Lung (tissue), 12 donors: ENCODE data around the gene EEPD1. TPM values are rescaled to one million over a fixed set of nuclear protein-coding genes. Genes with fewer than 3 reads are reported as not detected.

Source experiments
- ATAC-seq: fragments of 200-7000 bp; cut with Tn5 transposase; one replicate; pipeline ENCODE4 v1.9.1; 2020; ENCODE audit warnings: moderate number of reproducible peaks; ENCODE audit not compliant: insufficient read depth, low FRiP score
- DNase-seq, 3 donors: peaks; one replicate each; pipeline ENCODE4 v3.0.0-alpha.2; 2013 to 2017
- H3K27ac ChIP-seq, 2 donors: one replicate each; pipeline ENCODE4 v1.5.1; 2013; ENCODE audit warnings: mild to moderate bottlenecking in 2 of 2, moderate library complexity in 2 of 2, control low read depth in 1 of 2, inconsistent platforms in 1 of 2, low read depth in 1 of 2, low read length in 1 of 2
- H3K27me3 ChIP-seq, 3 donors: one replicate each; pipeline ENCODE4 v1.5.1; 2013; ENCODE audit warnings: low read length in 2 of 3; ENCODE audit not compliant: control insufficient read depth in 3 of 3, insufficient read depth in 3 of 3
- H3K36me3 ChIP-seq, 4 donors: one replicate each; pipeline ENCODE4 v1.5.1; 2013; ENCODE audit warnings: low read length in 4 of 4, mild to moderate bottlenecking in 1 of 4, moderate library complexity in 1 of 4; ENCODE audit not compliant: control insufficient read depth in 4 of 4, insufficient read depth in 4 of 4
- H3K4me1 ChIP-seq, 5 donors: one replicate each; pipeline ENCODE4 v1.5.1; 2013; ENCODE audit warnings: low read length in 5 of 5, mild to moderate bottlenecking in 2 of 5, moderate library complexity in 1 of 5; ENCODE audit not compliant: control insufficient read depth in 5 of 5, insufficient read depth in 5 of 5
- H3K4me3 ChIP-seq: one replicate; pipeline ENCODE4 v1.5.1; 2013; ENCODE audit warnings: mild to moderate bottlenecking, control low read depth, moderate library complexity
- H3K9ac ChIP-seq, 2 donors: one replicate each; pipeline ENCODE4 v1.5.1; 2013; ENCODE audit warnings: low read length in 2 of 2, control low read depth in 1 of 2; ENCODE audit not compliant: insufficient read depth in 1 of 2
- H3K9me3 ChIP-seq, 4 donors: one replicate each; pipeline ENCODE4 v1.5.1; 2013; ENCODE audit warnings: low read length in 3 of 4, mild to moderate bottlenecking in 1 of 4, moderate library complexity in 1 of 4; ENCODE audit not compliant: control insufficient read depth in 4 of 4, insufficient read depth in 3 of 4
- CTCF ChIP-seq: IDR thresholded peaks from 2 replicates; pipeline ENCODE4 v1.5.1; 2012; ENCODE audit warnings: mild to moderate bottlenecking; ENCODE audit errors: control extremely low read depth, extremely low read depth
- WGBS, 2 donors: extraction: QIAGEN DNeasy Blood & Tissue Kit; methylation state at CpG; one replicate each; pipeline ENCODE4 v1.1.7; 2013; 5-methylcytosine and 5-hydroxymethylcytosine counted together
- polyA plus RNA-seq, 2 donors: library from polyadenylated mRNA; stranded (reverse); fragments of 200-250 nt; gene quantifications; one replicate each; pipeline ENCODE4 v1.2.1, GENCODE V29; 2013
- total RNA-seq, 2 donors: library from RNA; depleted of rRNA in 1 of 2; stranded (reverse); fragments of >200 nt in 1 of 2; gene quantifications; one replicate each; pipeline ENCODE4 v1.2.1, GENCODE V29; 2014 to 2021
- donor health status: control.
- donor health status: control.
- donor health status: Bipolar disorder and iron deficiency.
- donor health status: healthy.
- donor health status: DM: yes; HTN: yes; CAD: no.

The EEPD1 gene
- total and polyA plus RNA-seq, 4 donors = 5.4 to 15.3 (median 7.9) TPM

GRCh38 chr7:36159618-36160017 is 6.6 kb downstream of the EEPD1 start:
- no peaks in the 10 kb centered on the region for H3K9me3 ChIP-seq
- H3K27ac ChIP-seq = no peak overlapping the region
- DNase-seq = no peak
- no peak overlapping the region for H3K9ac ChIP-seq
- no peak overlapping the region for H3K4me3 ChIP-seq
- peaks cover 0 to 11% (median 2%) of the 10 kb centered on the region in 4 donors for H3K36me3 ChIP-seq
- ATAC-seq = no peak
- H3K4me1 ChIP-seq = peaks cover 8 to 28% (median 17%) of the 10 kb centered on the region in 5 donors
- H3K27me3 ChIP-seq = no peaks in the 10 kb centered on the region
- TF ChIP-seq CTCF = no peak
- 43 to 65% methylated on average over 3 of the region's 3 CpGs for WGBS, 2 donors

- no peak for DNase-seq
- Histone ChIP-seq H3K27ac (no peak overlapping the region), H3K27me3 (no peaks in the 10 kb centered on the region), H3K4me1 (peaks cover 2 to 28% (median 11%) of the 10 kb centered on the region in 5 donors), H3K36me3 (peaks cover 0 to 8% (median 0%) of the 10 kb centered on the region in 4 donors), H3K9me3 (no peaks in the 10 kb centered on the region), H3K9ac (no peak overlapping the region), H3K4me3 (no peak overlapping the region)
- ATAC-seq = no peak
- WGBS, 2 donors = 71 to 72% methylated on average over 4 to 5 of the region's 5 CpGs
- no peak for TF ChIP-seq CTCF
These were observed 7.3 kb downstream of the EEPD1 start for GRCh38 chr7:36160313-36160712.

- no peak for TF ChIP-seq CTCF
- Histone ChIP-seq H3K27me3 (no peaks in the 10 kb centered on the region), H3K4me1 (peaks cover 0 to 22% (median 4%) of the 10 kb centered on the region in 5 donors), H3K9ac (no peak overlapping the region), H3K9me3 (no peaks in the 10 kb centered on the region), H3K27ac (no peak overlapping the region), H3K4me3 (no peak overlapping the region), H3K36me3 (peaks cover 0 to 8% (median 0%) of the 10 kb centered on the region in 4 donors)
- 58 to 60% methylated on average over 1 of the region's 1 CpG for WGBS, 2 donors
- ATAC-seq (no peak), DNase-seq (no peak)
These were observed 8.9 kb downstream of the EEPD1 start for GRCh38 chr7:36161996-36162395.

DNA sequence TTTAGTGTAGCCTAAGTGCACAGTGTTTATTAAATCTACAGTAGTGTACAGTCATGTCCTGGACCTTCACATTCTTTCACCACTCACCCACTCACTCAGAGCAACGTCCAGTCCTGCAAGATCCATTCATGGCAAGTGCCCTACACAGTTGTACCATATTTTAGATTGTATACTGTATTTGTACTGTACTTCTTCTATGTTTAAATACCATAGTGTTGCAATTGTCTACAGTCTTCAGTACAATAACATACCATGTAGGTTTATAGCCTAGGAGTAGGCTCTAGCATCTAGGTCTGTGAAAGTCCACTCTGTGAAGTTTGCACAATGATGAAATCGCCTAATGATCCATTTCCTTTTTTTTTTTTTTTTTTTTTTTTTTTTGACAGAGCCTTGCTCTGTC is 12.0 kb downstream of the EEPD1 start:
- DNase-seq (no peak), ATAC-seq (no peak)
- H3K27me3 ChIP-seq = no peaks in the 10 kb centered on the region
- TF ChIP-seq CTCF = no peak
- no peak overlapping the region for H3K9ac ChIP-seq
- H3K9me3 ChIP-seq = no peaks in the 10 kb centered on the region
- no peaks in the 10 kb centered on the region for H3K36me3 ChIP-seq
- H3K4me3 ChIP-seq = no peak overlapping the region
- H3K27ac ChIP-seq = no peak overlapping the region
- WGBS, 2 donors = 22 to 33% methylated on average over 2 of the region's 2 CpGs
- H3K4me1 ChIP-seq = peaks cover 0 to 8% (median 0%) of the 10 kb centered on the region in 5 donors
